ENCODE results near the gene MTF1. TPM values are rescaled to one million over a fixed set of nuclear protein-coding genes. Genes with fewer than 3 reads are reported as not detected.

The MTF1 gene
- total RNA-seq, 3 donors from 2014 or later, result 4.9 to 5.3 (median 5.0) TPM

DNA sequence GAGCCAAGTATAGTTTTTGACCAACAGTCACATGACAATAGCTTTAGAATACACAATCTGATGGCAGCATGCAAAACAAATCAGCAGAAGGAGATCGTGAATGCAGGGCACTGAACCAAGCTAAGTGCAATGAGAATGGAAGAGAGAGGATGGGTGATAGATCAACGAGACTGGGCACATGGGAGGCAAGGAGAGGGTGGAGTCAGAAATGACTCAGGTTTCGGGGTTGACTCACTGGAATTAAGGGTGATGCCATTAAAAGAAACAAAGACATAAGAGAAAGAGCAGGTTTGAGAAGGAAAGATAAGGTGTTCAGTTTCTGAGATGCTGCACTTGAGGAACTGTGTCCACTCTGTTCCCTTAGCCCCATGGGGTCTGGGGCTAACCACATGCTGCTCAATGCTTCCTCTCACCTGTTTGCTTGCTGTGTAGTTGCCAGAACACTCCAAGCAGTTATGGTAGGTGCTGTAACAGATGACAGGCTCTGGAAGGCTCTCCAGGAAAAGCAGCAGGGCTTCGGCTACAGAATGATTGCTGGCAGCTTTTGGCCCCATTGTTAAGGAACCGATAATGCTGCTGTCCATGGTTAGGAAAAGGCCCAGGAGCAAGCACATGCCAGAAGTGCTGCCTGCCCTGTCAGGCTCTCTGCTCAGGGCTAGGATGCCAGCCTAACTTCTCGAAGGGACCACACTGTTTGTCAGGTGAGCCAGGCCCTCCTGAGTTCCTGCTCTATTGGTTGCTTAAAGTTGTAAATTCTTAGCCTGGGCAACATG, 6.1 kb upstream of the MTF1 start:
- TF ChIP-seq POLR2AphosphoS5 (IDR thresholded peaks at IDR 0.05) (no peak), POLR2A (IDR thresholded peaks at IDR 0.05) (no peak), CTCF (IDR thresholded peaks at IDR 0.05) (no peak)
- intact Hi-C loops (cut with DNase I; ENCODE audit: low total_unique reads), result no loop called here
- no peak for DNase-seq (ENCODE audit: low spot score in 2 of 2)
- Histone ChIP-seq H3K4me1 (no peaks in the 10 kb centered on the region), H3K9me3 (no peaks in the 10 kb centered on the region), H3K27ac (no peak overlapping the region), H3K27me3 (no peaks in the 10 kb centered on the region), H3K36me3 (no peaks in the 10 kb centered on the region), H3K4me3 (no peak overlapping the region)

DNA sequence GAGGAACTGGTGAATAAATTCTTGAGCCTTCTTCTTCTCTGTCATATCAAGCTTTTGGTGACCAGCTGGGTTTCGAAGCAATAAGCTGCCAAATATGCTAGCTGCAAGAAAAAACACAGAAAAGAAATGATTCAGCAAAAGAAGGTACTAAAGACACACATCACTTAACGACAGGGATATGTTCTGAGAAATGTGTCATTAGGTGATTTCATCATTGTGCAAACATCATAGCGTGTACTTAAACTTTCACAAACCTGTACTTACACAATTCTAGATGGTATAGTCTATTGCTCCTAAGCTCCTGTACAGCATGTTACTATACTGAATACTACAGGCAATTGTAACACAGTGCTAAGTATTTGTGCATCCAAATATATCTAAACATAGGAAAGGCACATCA, 2.9 kb upstream of the MTF1 start:
- Histone ChIP-seq H3K36me3 (no peaks in the 10 kb centered on the region), H3K27ac (no peak overlapping the region), H3K4me1 (peaks cover 0 to 8% of the 10 kb centered on the region in 2 donors), H3K4me3 (no peak overlapping the region), H3K9me3 (no peaks in the 10 kb centered on the region), H3K27me3 (no peaks in the 10 kb centered on the region)
- intact Hi-C loops (cut with DNase I; ENCODE audit: low total_unique reads), result no loop called here
- TF ChIP-seq CTCF (IDR thresholded peaks at IDR 0.05), result no peak
- no peak for TF ChIP-seq POLR2A (IDR thresholded peaks at IDR 0.05)
- TF ChIP-seq POLR2AphosphoS5 (IDR thresholded peaks at IDR 0.05), result no peak
- DNase-seq (ENCODE audit: low spot score in 2 of 2), result no peak

GRCh38 chr1:37861151-37861550, 1.8 kb upstream of the MTF1 start:
- no peak overlapping the region for H3K4me3 ChIP-seq
- H3K9me3 ChIP-seq, result no peaks in the 10 kb centered on the region
- TF ChIP-seq POLR2AphosphoS5 (IDR thresholded peaks at IDR 0.05), result no peak
- intact Hi-C loops (cut with DNase I; ENCODE audit: low total_unique reads), result no loop called here
- no peaks in the 10 kb centered on the region for H3K36me3 ChIP-seq
- no peak overlapping the region for H3K27ac ChIP-seq
- H3K27me3 ChIP-seq, result no peaks in the 10 kb centered on the region
- H3K4me1 ChIP-seq, result peaks cover 0 to 8% of the 10 kb centered on the region in 2 donors
- no peak for DNase-seq (ENCODE audit: low spot score in 2 of 2)

- H3K27ac ChIP-seq, result peak overlapping the region; percentile 93 to 95
- intact Hi-C loops (cut with DNase I; ENCODE audit: low total_unique reads), result no loop called here
- no peaks in the 10 kb centered on the region for H3K27me3 ChIP-seq
Measured at GRCh38 chr1:37860346-37860666, 914 bp upstream of the MTF1 start.

DNA sequence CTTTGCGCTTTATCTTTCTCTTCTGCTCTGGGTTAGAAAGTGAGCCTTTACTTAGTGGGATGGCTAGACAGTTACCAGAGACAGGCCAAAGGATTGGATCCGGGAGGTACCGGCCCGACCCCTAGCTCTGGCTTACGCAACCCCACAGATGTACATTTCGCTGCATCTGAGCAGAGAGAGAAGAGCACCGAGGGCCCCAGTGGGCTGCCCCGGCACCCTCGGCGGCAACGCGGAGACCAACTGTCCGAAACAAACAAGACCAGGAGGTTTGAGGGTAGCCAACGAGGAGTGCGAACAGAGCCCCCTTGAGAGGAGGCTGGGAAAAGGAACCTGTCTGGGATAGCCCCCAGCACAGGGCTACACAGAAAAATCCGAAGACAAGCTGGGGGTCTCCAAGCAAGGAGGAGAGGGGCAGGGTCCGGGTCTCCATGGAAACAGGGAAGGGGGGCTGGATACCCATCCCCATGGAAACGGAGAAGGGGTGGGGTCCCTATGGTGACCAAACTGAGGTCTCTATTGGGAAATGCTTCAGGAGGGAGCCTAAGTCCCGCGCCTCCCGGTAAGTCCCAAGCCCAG, 373 bp downstream of the MTF1 start:
- Histone ChIP-seq H3K9me3 (no peaks in the 10 kb centered on the region), H3K36me3 (no peaks in the 10 kb centered on the region), H3K27ac (peak overlapping the region; percentile 93 to 95), H3K4me1 (peaks cover 0 to 16% of the 10 kb centered on the region in 2 donors), H3K27me3 (no peaks in the 10 kb centered on the region), H3K4me3 (peak overlapping the region; percentile 70 to 93 (median 85))
- TF ChIP-seq CTCF (IDR thresholded peaks at IDR 0.05) (no peak), POLR2A (IDR thresholded peaks at IDR 0.05) (no peak), POLR2AphosphoS5 (IDR thresholded peaks at IDR 0.05) (no peak)
- intact Hi-C loops (cut with DNase I; ENCODE audit: low total_unique reads), result no loop called here
- no peak for DNase-seq (ENCODE audit: low spot score in 2 of 2)

More at GRCh38 chr1:37860346-37860666, 914 bp upstream of the MTF1 start:
- Histone ChIP-seq H3K9me3 (no peaks in the 10 kb centered on the region), H3K4me3 (peak overlapping the region; percentile 70 to 93 (median 85)), H3K4me1 (peaks cover 0 to 10% of the 10 kb centered on the region in 2 donors), H3K36me3 (no peaks in the 10 kb centered on the region)
- no peak for DNase-seq (ENCODE audit: low spot score in 2 of 2)
- TF ChIP-seq POLR2A (IDR thresholded peaks at IDR 0.05) (no peak), POLR2AphosphoS5 (IDR thresholded peaks at IDR 0.05) (no peak), CTCF (IDR thresholded peaks at IDR 0.05) (no peak)

Measured in breast epithelium (tissue), 4 donors.